ENCODE results near the gene MED15.

MED15 gene

GRCh38 chr22:20507253-20508066 lies at the start of gene MED15:
Gene MED15 (plus strand): TSS chr22:20507610. CDS start chr22:20507679, 69 bp downstream.
- TF ChIP-seq ZFX (IDR thresholded peaks at IDR 0.05; ENCODE audit: borderline replicate concordance) (no peak), CTCF (IDR thresholded peaks at IDR 0.05) (no peak)
- H3K27ac ChIP-seq, result peak within 1 kb of the TSS; percentile 62

GRCh38 chr22:20458530-20459151 lies 48.8 kb upstream of the MED15 start:
- no peak overlapping the region for H3K27ac ChIP-seq
- no peak for TF ChIP-seq ZFX (IDR thresholded peaks at IDR 0.05; ENCODE audit: borderline replicate concordance)
- TF ChIP-seq CTCF (IDR thresholded peaks at IDR 0.05), result no peak

GRCh38 chr22:20459152-20459542 lies 48.3 kb upstream of the MED15 start:
- H3K27ac ChIP-seq, result no peak overlapping the region
- TF ChIP-seq ZFX (IDR thresholded peaks at IDR 0.05; ENCODE audit: borderline replicate concordance), result no peak
- TF ChIP-seq CTCF (IDR thresholded peaks at IDR 0.05), result no peak

- H3K27ac ChIP-seq, result no peak overlapping the region
- TF ChIP-seq ZFX (IDR thresholded peaks at IDR 0.05; ENCODE audit: borderline replicate concordance) (no peak), CTCF (IDR thresholded peaks at IDR 0.05) (no peak)
These were observed 47.5 kb upstream of the MED15 start for GRCh38 chr22:20459862-20460261.

GRCh38 chr22:20463324-20464095 lies 43.9 kb upstream of the MED15 start:
- no peak for TF ChIP-seq CTCF (IDR thresholded peaks at IDR 0.05)
- no peak for TF ChIP-seq ZFX (IDR thresholded peaks at IDR 0.05; ENCODE audit: borderline replicate concordance)
- no peak overlapping the region for H3K27ac ChIP-seq

- H3K27ac ChIP-seq, result no peak overlapping the region
- TF ChIP-seq ZFX (IDR thresholded peaks at IDR 0.05; ENCODE audit: borderline replicate concordance), result no peak
- TF ChIP-seq CTCF (IDR thresholded peaks at IDR 0.05), result no peak
These were observed 43.3 kb upstream of the MED15 start for GRCh38 chr22:20464096-20464614.

All from 22Rv1 (cell line).